Astrocyte of the cerebellum (primary cell): ENCODE results near the gene DIPK1A.
"Not testable (repeated sequence)": the region's sequence is repeated elsewhere in the genome, so short reads cannot be mapped to it uniquely, and the experiment has no call there.

ENCODE experiments used
- DNase-seq: peaks from one replicate; pipeline ENCODE4 v3.0.0-alpha.2; 2011; ENCODE audit warnings: low read depth
- H3K4me3 ChIP-seq: 2 replicates; pipeline ENCODE4 v1.5.1; 2011; ENCODE audit warnings: mild to moderate bottlenecking, low read depth, low read length, moderate library complexity
- CTCF ChIP-seq: IDR thresholded peaks from 2 replicates; pipeline ENCODE4 v1.5.1; 2012; ENCODE audit warnings: low read length, low read depth, moderate library complexity, mild to moderate bottlenecking; ENCODE audit errors: missing control alignments
- in situ Hi-C: cut with HindIII; loops from 2 replicates; pipeline ENCODE4 v1.10.0; 2017; ENCODE audit warnings: low sequenced_read_pairs

DIPK1A gene

DNA sequence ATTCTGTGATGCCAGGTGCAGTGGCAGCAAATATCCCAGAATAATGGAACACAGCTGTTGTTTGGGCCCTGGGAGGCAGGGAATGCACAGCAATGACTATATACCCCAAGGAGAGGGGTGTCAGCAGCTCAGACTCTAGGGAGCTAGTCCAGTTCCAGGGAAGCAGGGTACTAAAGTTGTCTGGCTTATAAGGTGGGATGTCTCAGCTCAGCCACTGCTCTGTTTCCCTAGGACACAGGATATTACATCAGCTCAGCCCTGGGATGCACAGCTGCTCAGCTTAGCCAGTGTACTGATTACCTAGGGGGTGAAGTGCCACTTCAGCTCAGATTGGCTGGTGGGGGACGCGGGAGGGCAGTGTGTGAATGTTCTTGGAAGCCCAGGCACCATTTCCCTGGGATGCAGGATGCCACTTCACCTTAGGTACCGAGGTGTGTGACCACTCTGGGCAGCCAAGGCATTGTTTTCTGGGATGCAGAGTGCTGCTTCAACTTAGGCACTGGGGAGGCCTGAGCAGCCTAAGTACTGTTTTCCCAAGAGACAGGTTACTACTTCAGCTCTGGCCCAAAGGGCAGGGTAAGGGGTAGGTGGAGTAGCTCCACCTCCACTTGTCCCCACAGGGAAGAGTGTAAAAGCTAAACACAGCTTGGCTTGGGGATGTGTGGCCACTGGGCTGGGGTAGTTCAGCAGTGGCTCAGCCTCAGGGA is 59.4 kb downstream of the DIPK1A start:
- no peak overlapping the region for H3K4me3 ChIP-seq
- in situ Hi-C loops = no loop called here
- DNase-seq = no peak
- no peak for TF ChIP-seq CTCF

- DNase-seq = no peak
- no peak for TF ChIP-seq CTCF
- in situ Hi-C loops = no loop called here
- H3K4me3 ChIP-seq = no peak overlapping the region
Observed at GRCh38 chr1:92901126-92901525, 60.1 kb downstream of the DIPK1A start.

DNA sequence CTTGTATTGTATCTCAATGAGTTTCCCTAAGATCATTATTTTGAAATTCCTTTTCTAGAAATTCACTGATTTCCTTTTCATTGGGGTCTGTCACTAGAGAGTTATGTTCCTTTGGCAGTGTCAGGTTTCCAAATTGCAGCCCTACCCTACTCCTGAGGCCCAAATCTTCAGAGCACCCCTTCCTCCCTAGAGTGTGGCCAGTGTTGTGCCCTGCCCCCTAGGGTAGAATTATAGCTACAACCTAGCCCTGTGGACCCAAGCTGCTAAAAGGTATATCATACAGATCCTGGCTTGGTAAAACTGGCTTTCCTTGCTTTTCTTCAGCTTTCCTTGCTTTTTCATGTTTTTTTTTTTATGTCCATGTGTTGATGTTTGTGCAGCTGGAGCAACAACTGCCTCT is 60.7 kb downstream of the DIPK1A start:
- no peak for TF ChIP-seq CTCF
- H3K4me3 ChIP-seq = no peak overlapping the region
- in situ Hi-C loops = no loop called here
- no peak for DNase-seq

DNA sequence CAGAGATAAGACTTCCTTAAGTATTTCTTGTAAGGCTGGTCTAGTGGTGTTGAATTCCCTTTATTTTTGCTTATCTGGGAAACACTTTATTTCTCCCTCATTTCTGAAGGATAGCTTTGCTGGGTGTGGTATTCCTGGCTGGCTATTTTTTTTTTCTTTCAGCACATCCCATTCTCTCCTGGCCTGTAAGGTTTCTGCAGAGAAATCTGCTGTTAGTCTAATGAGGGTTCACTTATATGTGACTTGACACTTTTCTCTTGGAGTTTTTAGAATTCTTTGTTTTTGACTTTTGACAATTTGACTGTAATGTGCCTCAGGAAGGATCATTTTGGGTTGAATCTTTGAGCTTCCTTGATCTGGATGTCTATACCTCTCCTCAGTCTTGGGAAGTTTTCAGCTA is 61.5 kb downstream of the DIPK1A start:
- no peak for TF ChIP-seq CTCF
- no peak overlapping the region for H3K4me3 ChIP-seq
- in situ Hi-C loops = no loop called here
- no peak for DNase-seq

GRCh38 chr1:92898053-92898452 is 63.2 kb downstream of the DIPK1A start:
- in situ Hi-C loops, DNase-seq, H3K4me3 ChIP-seq: not testable (repeated sequence)

GRCh38 chr1:92887465-92887864 is 73.8 kb downstream of the DIPK1A start:
- no peak overlapping the region for H3K4me3 ChIP-seq
- in situ Hi-C loops = no loop called here
- no peak for DNase-seq
- TF ChIP-seq CTCF = no peak

- TF ChIP-seq CTCF = no peak
- no peak overlapping the region for H3K4me3 ChIP-seq
- in situ Hi-C loops = no loop called here
- no peak for DNase-seq
Observed at GRCh38 chr1:92886886-92887419, 74.3 kb downstream of the DIPK1A start.
